Spinal cord (tissue), 10 donors: ENCODE data around the gene SORCS2. TPM values are rescaled to one million over a fixed set of nuclear protein-coding genes. Genes with fewer than 3 reads are reported as not detected.

ENCODE experiments used
- DNase-seq, 6 donors: peaks; one replicate each; pipeline versions ENCODE4 v3.0.0 to v3.0.0-alpha.2; 2013 to 2015; ENCODE audit warnings: low spot score in 6 of 6, low read depth in 4 of 6
- H3K27ac ChIP-seq: one replicate; pipeline ENCODE4 v1.5.1; 2013; ENCODE audit warnings: low read depth, low read length, control low read depth
- H3K27me3 ChIP-seq: one replicate; pipeline ENCODE4 v1.6.1; 2013; ENCODE audit warnings: low read length; ENCODE audit not compliant: control insufficient read depth, insufficient read depth
- H3K36me3 ChIP-seq: one replicate; pipeline ENCODE4 v1.6.1; 2013; ENCODE audit warnings: low read length; ENCODE audit not compliant: control insufficient read depth, insufficient read depth
- H3K4me1 ChIP-seq: one replicate; pipeline ENCODE4 v1.6.1; 2013; ENCODE audit warnings: low read length; ENCODE audit not compliant: control insufficient read depth, insufficient read depth
- H3K4me3 ChIP-seq: one replicate; pipeline ENCODE4 v1.5.1; 2013; ENCODE audit warnings: low read depth, low read length, control low read depth
- H3K9me3 ChIP-seq: one replicate; pipeline ENCODE4 v1.6.1; 2013; ENCODE audit warnings: low read length; ENCODE audit not compliant: control insufficient read depth, insufficient read depth
- WGBS: methylation state at CpG from one replicate; pipeline ENCODE4 v1.1.5; 2013; ENCODE audit warnings: missing lambda C conversion rate; ENCODE audit not compliant: insufficient coverage; 5-methylcytosine and 5-hydroxymethylcytosine counted together
- polyA plus RNA-seq, 2 donors: library from polyadenylated mRNA; unstranded; fragments of 120-200 nt; gene quantifications; one replicate each; pipeline ENCODE4 v1.2.1, GENCODE V29; 2013; ENCODE audit not compliant: insufficient read length in 2 of 2
- total RNA-seq, 2 donors: library from RNA; depleted of rRNA in 1 of 2; stranded (reverse); fragments of 120-200 nt in 1 of 2; fragments of >200 nt in 1 of 2; gene quantifications; one replicate each; pipeline versions ENCODE4 v1.2.3 to v1.2.4, GENCODE V29; 2013 to 2014
- donor health status: healthy.

Gene SORCS2
- total and polyA plus RNA-seq, 4 donors = 7.3 to 24.8 (median 16.5) TPM

DNA sequence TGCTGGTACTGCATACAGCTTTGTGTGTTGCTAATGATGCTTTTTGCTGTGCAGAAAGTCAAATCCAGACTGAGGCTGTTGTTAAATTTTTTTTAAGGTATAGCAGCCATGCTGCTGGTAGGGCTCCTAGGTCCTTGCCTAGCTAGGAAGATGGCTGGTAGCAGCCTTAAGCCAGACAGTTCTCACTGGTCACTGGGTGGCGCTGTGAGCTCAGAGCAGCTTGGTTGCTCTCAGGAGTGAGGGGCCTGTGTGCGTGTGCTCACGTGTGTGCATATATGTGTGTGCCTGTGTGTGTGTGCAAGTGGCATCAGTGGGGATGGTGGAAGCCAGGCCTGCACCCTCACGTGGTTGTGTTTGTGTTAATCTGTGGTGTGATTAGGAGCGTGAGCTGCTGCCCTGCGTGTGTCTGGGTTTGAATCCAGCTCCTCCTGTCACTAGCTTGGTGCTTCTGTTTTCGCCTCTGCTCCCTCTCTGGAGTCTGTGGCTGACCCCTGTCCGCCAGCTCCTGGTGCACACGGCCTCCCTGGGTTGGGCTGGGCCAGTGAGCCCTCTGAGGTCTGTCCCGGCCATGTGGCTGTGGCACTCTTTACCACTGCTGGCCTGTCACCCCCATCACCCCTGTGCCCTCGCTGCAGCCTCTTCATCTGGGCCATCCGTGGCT lies 46.1 kb downstream of the SORCS2 start:
- Histone ChIP-seq H3K27me3 (no peaks in the 10 kb centered on the region), H3K27ac (no peak overlapping the region), H3K36me3 (peaks cover 7% of the 10 kb centered on the region), H3K4me3 (no peak overlapping the region), H3K9me3 (no peaks in the 10 kb centered on the region), H3K4me1 (peaks cover 50% of the 10 kb centered on the region)
- DNase-seq = peak in 1 of 6 donors; percentile 61
- 97% methylated on average over 12 of the region's 12 CpGs for WGBS

GRCh38 chr4:7239101-7239820 lies 46.9 kb downstream of the SORCS2 start:
- no peaks in the 10 kb centered on the region for H3K9me3 ChIP-seq
- no peaks in the 10 kb centered on the region for H3K27me3 ChIP-seq
- H3K4me1 ChIP-seq = peaks cover 56% of the 10 kb centered on the region
- DNase-seq = no peak
- peaks cover 7% of the 10 kb centered on the region for H3K36me3 ChIP-seq
- WGBS = 78% methylated on average over 12 of the region's 15 CpGs
- H3K27ac ChIP-seq = no peak overlapping the region
- H3K4me3 ChIP-seq = no peak overlapping the region

DNA sequence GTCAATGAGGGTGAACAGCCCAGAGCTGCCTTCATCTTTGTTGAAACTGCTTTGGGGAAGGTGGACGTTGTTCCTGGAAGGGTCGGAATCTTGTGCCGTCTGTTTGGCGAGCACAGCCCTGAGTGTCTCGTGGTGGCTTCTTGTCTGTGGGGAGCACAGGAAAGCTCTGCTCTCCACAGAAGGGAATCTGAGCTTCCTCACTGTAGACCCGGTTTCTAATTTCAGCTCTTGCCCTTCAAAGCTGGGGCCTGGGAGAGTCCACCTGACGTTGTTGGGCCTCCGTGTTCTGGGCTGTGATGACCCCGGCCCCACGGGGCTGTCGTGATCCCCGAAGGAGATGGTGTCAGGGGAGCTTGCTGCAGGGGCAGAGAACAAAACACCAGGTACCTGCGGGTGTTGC lies 47.5 kb downstream of the SORCS2 start:
- H3K4me1 ChIP-seq = peaks cover 60% of the 10 kb centered on the region
- WGBS = 72% methylated on average over 13 of the region's 13 CpGs

GRCh38 chr4:7240306-7240705 lies 48.0 kb downstream of the SORCS2 start:
- no peak overlapping the region for H3K4me3 ChIP-seq
- WGBS = 73% methylated on average over 11 of the region's 12 CpGs
- H3K4me1 ChIP-seq = peaks cover 64% of the 10 kb centered on the region
- no peak overlapping the region for H3K27ac ChIP-seq
- H3K27me3 ChIP-seq = no peaks in the 10 kb centered on the region
- H3K9me3 ChIP-seq = no peaks in the 10 kb centered on the region
- peak in 1 of 6 donors; percentile 87 for DNase-seq
- no peaks in the 10 kb centered on the region for H3K36me3 ChIP-seq

More for the DNA sequence above, 47.5 kb downstream of the SORCS2 start:
- Histone ChIP-seq H3K27me3 (no peaks in the 10 kb centered on the region), H3K36me3 (peaks cover 3% of the 10 kb centered on the region), H3K9me3 (no peaks in the 10 kb centered on the region), H3K4me3 (no peak overlapping the region), H3K27ac (no peak overlapping the region)
- no peak for DNase-seq

- H3K4me1 ChIP-seq = peaks cover 73% of the 10 kb centered on the region
- H3K9me3 ChIP-seq = no peaks in the 10 kb centered on the region
- DNase-seq = peak in 1 of 6 donors; percentile 73
- no peak overlapping the region for H3K4me3 ChIP-seq
- H3K27ac ChIP-seq = no peak overlapping the region
- 56% methylated on average over 16 of the region's 18 CpGs for WGBS
- H3K36me3 ChIP-seq = no peaks in the 10 kb centered on the region
- H3K27me3 ChIP-seq = no peaks in the 10 kb centered on the region
Observed at GRCh38 chr4:7241597-7242125, 49.3 kb downstream of the SORCS2 start.

GRCh38 chr4:7242766-7243165 lies 50.4 kb downstream of the SORCS2 start:
- H3K9me3 ChIP-seq = no peaks in the 10 kb centered on the region
- 89% methylated on average over 10 of the region's 13 CpGs for WGBS
- H3K4me3 ChIP-seq = no peak overlapping the region
- no peak for DNase-seq
- H3K36me3 ChIP-seq = peaks cover under 1% of the 10 kb centered on the region
- H3K4me1 ChIP-seq = peaks cover 79% of the 10 kb centered on the region
- peaks cover 2% of the 10 kb centered on the region for H3K27me3 ChIP-seq
- peak overlapping the region; percentile 76 for H3K27ac ChIP-seq

DNA sequence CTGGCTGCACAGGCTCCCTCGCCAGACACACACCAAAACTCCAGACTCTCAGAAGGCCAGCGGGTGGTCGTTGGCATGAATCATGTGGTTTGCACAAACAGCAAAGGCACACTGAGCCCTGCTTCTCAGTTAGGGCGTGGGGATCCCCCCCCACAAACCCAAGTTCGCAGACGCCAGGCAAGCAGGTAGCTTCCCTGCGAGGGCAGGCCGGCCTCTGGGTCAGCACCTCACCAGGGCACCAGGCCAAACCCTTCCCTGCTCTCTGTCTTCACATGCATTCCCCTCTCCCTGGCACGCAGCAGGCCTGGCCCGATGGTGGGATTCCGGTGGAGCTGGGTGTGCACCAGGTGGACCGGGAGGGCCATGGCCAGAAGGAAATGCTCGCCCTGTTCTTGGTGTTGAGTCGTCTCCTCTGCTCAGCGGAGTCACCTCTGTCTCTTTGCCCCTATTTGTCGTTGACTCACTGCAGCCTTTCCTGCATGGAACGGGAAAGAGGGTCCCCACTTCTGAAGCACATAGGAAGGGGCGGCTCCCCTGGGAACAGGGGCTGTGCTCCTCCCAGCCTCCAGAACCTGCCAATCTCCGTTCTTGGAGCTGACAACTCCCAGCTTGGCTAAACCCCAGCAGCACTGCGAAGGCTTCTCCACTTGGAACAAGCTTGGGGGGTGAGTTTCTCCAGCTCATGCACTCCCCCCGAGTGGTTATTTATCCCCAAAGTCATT lies 51.4 kb downstream of the SORCS2 start:
- Histone ChIP-seq H3K27me3 (peaks cover 2% of the 10 kb centered on the region), H3K4me1 (peaks cover 76% of the 10 kb centered on the region), H3K36me3 (peaks cover 2% of the 10 kb centered on the region), H3K4me3 (no peak overlapping the region), H3K9me3 (no peaks in the 10 kb centered on the region), H3K27ac (peak overlapping the region; percentile 76)
- DNase-seq = peak in 3 of 6 donors; percentile 47 to 81 (median 51)
- WGBS = 60% methylated on average over 20 of the region's 21 CpGs

DNA sequence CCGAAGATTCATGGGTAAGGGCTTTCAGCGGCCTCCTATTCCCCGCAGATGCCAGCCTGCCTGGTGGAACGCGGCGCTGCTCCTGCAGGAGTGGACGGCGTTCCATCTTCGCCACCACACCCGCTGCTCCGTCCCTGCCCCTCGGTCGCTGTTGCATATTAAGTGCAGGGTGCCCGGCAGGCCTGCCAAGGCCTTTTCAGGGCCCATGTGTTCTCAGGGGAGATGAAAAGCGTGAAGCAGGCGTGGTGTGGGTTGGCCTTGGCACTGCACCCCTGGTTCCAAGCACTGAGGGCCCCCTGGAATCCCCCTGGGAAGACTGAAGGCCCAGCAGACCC lies 52.0 kb downstream of the SORCS2 start:
- peaks cover 70% of the 10 kb centered on the region for H3K4me1 ChIP-seq
- WGBS = 49% methylated on average over 16 of the region's 16 CpGs
- H3K4me3 ChIP-seq = no peak overlapping the region
- peak overlapping the region; percentile 76 for H3K27ac ChIP-seq
- DNase-seq = peak in 4 of 6 donors; percentile 38 to 82 (median 67)
- H3K9me3 ChIP-seq = no peaks in the 10 kb centered on the region
- H3K27me3 ChIP-seq = peaks cover 2% of the 10 kb centered on the region
- peaks cover 2% of the 10 kb centered on the region for H3K36me3 ChIP-seq

- Histone ChIP-seq H3K4me1 (peaks cover 69% of the 10 kb centered on the region), H3K4me3 (no peak overlapping the region), H3K9me3 (no peaks in the 10 kb centered on the region), H3K27ac (peak overlapping the region; percentile 76), H3K36me3 (peaks cover 2% of the 10 kb centered on the region), H3K27me3 (peaks cover 2% of the 10 kb centered on the region)
- peak in 3 of 6 donors; percentile 49 to 72 (median 68) for DNase-seq
- WGBS = 44% methylated on average over 9 of the region's 12 CpGs
Observed at GRCh38 chr4:7244751-7245320, 52.5 kb downstream of the SORCS2 start.
